Coronary artery (tissue), 2 donors: ENCODE results near the gene MED27.

ENCODE experiments used
- DNase-seq: peaks from one replicate; pipeline ENCODE4 v3.0.0-alpha.2; 2017; ENCODE audit warnings: low spot score
- H3K27ac ChIP-seq, 2 donors: fragments of 200-600 bp; sonication (generic); one replicate each; pipeline ENCODE4 v1.5.1; 2016 to 2019
- H3K4me3 ChIP-seq: fragments of 200-600 bp; sonication (generic); 2 replicates; pipeline ENCODE4 v1.5.1; 2016; ENCODE audit warnings: mild to moderate bottlenecking, moderate library complexity
- TF ChIP-seq, protein P1 (sequence below): fragments of 200-600 bp; sonication (generic); IDR thresholded peaks from one replicate; pipeline ENCODE4 v1.5.1; 2019; ENCODE audit warnings: antibody characterized with exemption

MED27 gene

DNA sequence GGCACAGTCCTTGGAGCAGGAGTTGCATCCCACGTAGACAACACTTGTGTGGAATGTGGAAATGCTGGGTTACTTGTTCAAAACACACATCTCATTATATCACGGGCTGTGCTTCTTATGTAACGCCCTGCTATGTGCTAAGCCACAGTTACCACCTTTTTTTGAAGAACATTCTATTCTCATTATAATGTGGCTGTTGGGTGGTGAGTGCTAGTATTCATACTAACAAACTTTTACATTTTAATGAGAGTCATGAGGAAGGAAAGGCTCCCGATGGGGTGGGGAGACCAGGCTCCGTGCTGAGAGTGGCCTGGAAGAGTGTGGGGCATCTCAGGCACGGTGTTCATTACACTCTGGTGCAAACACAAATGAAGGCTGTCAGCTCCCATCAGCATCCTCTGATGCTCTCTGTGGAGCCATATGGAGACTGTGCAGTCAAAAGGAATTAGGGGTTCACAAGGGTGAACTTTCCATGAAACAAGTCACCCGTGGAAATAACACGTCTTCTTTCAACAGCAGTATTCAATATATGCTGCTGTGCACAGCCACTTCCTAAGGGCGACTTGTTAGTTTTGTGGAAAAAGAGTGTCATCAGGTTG lies 186.7 kb downstream of the MED27 start:
- TF ChIP-seq, protein P1, sequence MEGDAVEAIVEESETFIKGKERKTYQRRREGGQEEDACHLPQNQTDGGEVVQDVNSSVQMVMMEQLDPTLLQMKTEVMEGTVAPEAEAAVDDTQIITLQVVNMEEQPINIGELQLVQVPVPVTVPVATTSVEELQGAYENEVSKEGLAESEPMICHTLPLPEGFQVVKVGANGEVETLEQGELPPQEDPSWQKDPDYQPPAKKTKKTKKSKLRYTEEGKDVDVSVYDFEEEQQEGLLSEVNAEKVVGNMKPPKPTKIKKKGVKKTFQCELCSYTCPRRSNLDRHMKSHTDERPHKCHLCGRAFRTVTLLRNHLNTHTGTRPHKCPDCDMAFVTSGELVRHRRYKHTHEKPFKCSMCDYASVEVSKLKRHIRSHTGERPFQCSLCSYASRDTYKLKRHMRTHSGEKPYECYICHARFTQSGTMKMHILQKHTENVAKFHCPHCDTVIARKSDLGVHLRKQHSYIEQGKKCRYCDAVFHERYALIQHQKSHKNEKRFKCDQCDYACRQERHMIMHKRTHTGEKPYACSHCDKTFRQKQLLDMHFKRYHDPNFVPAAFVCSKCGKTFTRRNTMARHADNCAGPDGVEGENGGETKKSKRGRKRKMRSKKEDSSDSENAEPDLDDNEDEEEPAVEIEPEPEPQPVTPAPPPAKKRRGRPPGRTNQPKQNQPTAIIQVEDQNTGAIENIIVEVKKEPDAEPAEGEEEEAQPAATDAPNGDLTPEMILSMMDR, result no peak
- H3K27ac ChIP-seq, result no peak overlapping the region
- no peak overlapping the region for H3K4me3 ChIP-seq
- DNase-seq, result no peak

DNA sequence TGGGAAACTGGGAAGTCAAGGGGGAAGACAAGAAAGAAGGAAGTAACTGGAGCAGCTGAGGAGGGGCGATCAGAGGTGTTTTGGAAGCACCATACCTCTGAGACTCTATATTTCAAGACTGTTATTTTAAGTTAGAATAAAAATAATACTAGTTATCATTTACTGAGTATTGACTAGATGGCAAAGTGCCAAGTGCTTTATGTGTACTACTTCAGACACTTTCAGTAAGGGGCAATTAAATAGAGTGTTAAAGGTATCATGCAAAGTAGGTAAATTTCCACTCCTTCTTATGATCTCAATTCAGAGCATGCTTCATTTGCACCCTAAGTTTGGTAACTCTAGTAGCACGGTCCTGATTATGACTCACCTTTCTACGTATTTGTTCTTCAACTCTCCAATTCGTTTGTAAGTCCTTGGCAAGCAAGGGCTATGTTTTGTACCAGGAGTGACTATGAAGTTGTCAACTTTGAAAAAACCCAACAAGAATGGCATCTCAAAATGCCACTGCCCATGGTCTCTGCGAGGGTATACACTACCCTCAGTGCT lies 187.4 kb downstream of the MED27 start:
- no peak for DNase-seq
- TF ChIP-seq, protein P1, result no peak
- Histone ChIP-seq H3K27ac (no peak overlapping the region), H3K4me3 (no peak overlapping the region)

DNA sequence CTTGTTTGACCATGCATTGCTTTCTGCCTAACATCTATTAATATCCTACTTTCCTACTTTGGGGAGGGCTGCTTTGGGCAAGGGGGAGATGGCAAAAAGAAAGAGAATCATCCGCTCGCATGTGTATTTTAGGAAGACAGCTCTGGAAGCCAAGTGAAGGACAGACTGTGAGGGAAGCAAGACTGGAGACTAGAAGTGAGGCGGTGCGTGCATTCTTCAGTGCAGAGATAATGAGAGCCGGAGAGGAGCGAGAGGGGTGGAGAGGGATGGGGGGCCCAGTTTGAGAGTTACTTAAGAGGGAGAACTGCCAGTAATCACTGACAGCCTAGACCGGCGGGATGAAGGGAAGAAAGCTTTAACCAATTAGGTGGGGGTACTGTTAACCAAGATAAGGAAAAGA lies 188.1 kb downstream of the MED27 start:
- Histone ChIP-seq H3K27ac (no peak overlapping the region), H3K4me3 (no peak overlapping the region)
- TF ChIP-seq, protein P1, result no peak
- DNase-seq, result no peak

DNA sequence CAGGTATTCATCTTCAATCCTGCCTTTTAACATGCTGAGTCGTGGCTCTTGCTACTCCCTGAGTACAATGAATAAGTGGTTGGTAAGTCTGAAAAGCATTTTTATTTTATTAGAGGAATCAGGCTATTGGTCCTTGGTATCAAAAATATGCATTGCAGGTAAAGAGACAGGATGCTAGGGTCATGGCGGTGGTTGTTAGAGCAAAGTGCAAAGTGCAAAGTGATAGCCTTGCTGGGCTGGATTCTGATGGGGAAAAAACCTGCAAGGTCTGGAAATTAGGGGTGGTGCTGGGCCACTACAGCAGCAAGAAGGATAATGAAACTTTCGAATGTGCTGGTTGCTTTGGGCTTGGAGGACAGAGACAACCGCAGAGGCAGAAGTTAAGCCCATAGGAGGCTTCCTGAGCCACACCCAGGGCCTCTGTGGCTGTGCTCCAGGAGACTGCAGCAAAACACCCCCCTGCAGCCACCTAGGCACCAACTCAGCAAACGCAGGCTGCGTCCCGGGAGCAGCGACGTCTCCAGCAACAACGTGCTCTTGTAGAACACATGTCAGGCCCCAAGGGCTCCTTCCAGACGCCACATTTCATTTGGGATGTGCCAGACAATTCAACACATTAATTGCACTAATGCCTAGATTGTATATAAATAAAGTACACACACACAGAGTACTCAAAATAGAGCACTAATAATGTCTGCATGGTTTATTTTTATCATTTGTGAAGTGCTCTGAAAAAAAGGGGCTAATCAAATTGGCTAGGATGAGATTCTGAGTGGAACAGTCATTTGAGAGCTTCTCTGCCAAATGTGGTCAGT lies 190.0 kb downstream of the MED27 start:
- Histone ChIP-seq H3K27ac (peak overlapping the region in 1 of 2 donors; percentile 13), H3K4me3 (no peak overlapping the region)
- TF ChIP-seq, protein P1, result no peak
- no peak for DNase-seq

DNA sequence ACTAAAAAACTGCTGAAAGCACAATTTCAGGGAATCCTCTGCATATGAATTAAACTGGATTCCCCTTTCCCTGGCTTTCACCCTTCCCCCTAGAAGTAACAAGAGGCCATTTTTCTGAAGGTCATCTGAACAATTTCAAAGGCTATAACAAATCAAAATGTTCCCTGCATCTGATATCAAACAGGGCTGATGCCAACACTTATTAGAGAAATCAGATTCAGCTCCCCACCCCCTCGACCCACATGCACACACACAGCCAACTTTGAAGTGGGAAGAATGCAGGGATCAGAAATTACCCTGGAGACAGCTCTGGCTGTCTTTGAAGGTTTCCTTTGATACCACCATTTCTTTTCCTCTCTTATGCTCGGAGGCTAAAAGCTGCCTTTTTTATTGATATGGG lies 190.7 kb downstream of the MED27 start:
- TF ChIP-seq, protein P1, result no peak
- Histone ChIP-seq H3K27ac (no peak overlapping the region), H3K4me3 (no peak overlapping the region)
- DNase-seq, result no peak

DNA sequence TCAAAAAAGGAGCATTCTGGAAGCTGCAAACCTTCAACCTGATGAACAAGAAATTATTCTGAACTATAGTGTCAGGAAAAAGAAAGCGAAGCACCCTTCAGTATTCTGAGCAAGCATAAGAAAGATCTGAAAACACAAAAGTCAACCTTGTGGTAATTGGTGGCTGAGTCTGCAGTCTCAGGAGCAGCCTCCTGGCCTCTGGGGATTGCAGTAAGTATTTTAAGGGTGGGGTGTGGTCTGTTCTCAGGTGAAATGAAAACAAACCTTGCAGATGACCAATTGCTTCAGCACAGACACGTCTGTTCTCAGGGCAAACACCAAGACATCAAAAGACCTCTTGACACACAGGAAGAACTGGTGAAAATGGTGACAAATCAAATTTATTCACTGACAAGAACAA lies 192.0 kb downstream of the MED27 start:
- Histone ChIP-seq H3K4me3 (no peak overlapping the region), H3K27ac (no peak overlapping the region)
- TF ChIP-seq, protein P1, result no peak
- DNase-seq, result no peak
